HepG2 (cell line): ENCODE results near the gene IL17RC. TPM values are rescaled to one million over a fixed set of nuclear protein-coding genes. Genes with fewer than 3 reads are reported as not detected.

Experiments
- ATAC-seq: fragments of 200-7000 bp; cut with Tn5 transposase; 3 replicates; pipeline ENCODE4 v1.9.1; 2020; ENCODE audit warnings: mild to moderate bottlenecking, moderate library complexity
- BruUV-seq: library from RNA; stranded (reverse); fragments of 400-500 nt; replicated peaks from 2 replicates; lab custom pipeline; 2021; lab: Mats Ljungman, UMichigan
- CTCF ChIA-PET: fragments of 300-600 bp; formaldehyde crosslinking; extraction: SDS; loops from one replicate; lab custom pipeline; 2021; ENCODE audit warnings: low total read pairs, inconsistent platforms, low intra/inter-chr PET ratio; lab: Yijun Ruan, JAX
- POLR2A ChIA-PET: fragments of 350-600 bp; sonication (Branson Sonifier 250); formaldehyde crosslinking; loops from one replicate; lab custom pipeline; 2020; ENCODE audit warnings: antibody characterized with exemption, inconsistent platforms; lab: Yijun Ruan, JAX
- DNase-seq: peaks from one replicate; pipeline ENCODE4 v3.0.0-alpha.2; 2015; ENCODE audit warnings: low spot score
- FAIRE-seq: peaks from 3 replicates; lab custom pipeline; 2011; peaks lifted over from hg19 to GRCh38; lab: Jason Lieb, UNC
- H2AFZ ChIP-seq: one replicate; pipeline ENCODE4 v1.6.1; 2011; ENCODE audit warnings: low read length, inconsistent platforms
- H3K27ac ChIP-seq: fragments of 300-600 bp; 3 replicates; pipeline ENCODE4 v1.8.0; 2011; ENCODE audit warnings: mixed run types, mild to moderate bottlenecking, mixed read lengths, low read length, inconsistent platforms; ENCODE audit not compliant: insufficient read depth; ENCODE audit errors: extremely low read length
- H3K27me3 ChIP-seq, 2 experiments: fragments of 200-600 bp in 1 of 2; 2 replicates in 1 of 2; 3 replicates in 1 of 2; pipeline versions ENCODE4 v1.6.0 to v1.8.0; 2011; ENCODE audit warnings: low read length in 2 of 2, mild to moderate bottlenecking in 2 of 2, moderate library complexity in 2 of 2, inconsistent platforms in 1 of 2; ENCODE audit not compliant: insufficient read depth in 2 of 2, control insufficient read depth in 1 of 2
- H3K36me3 ChIP-seq, 2 experiments: fragments of 200-600 bp in 1 of 2; replicated peaks in 1 of 2; 2 replicates in 1 of 2; 3 replicates in 1 of 2; pipeline versions ENCODE4 v1.5.1 to v1.8.0; 2011; ENCODE audit warnings: low read length in 2 of 2, inconsistent platforms in 1 of 2; ENCODE audit not compliant: insufficient read depth in 2 of 2, control insufficient read depth in 1 of 2
- H3K4me1 ChIP-seq: 2 replicates; pipeline ENCODE4 v1.5.1; 2012; ENCODE audit warnings: low read length, inconsistent platforms; ENCODE audit not compliant: insufficient read depth
- H3K4me2 ChIP-seq: 2 replicates; pipeline ENCODE4 v1.6.0; 2011; ENCODE audit warnings: low read depth, low read length, inconsistent platforms
- H3K4me3 ChIP-seq, 3 experiments: fragments of 200-600 bp in 1 of 3; sonication (generic), shearing (Covaris generic) in 1 of 3; replicated peaks in 1 of 3; 2 replicates each; pipeline ENCODE4 v1.5.1; 2011 to 2016; ENCODE audit warnings: low read length in 3 of 3, inconsistent platforms in 2 of 3, low read depth in 2 of 3, mild to moderate bottlenecking in 2 of 3, control low read depth in 1 of 3, mixed read lengths in 1 of 3; ENCODE audit not compliant: insufficient read depth in 1 of 3
- H3K79me2 ChIP-seq: one replicate; pipeline ENCODE4 v1.6.1; 2011; ENCODE audit warnings: low read length, inconsistent platforms; ENCODE audit not compliant: insufficient read depth
- H3K9ac ChIP-seq: 2 replicates; pipeline ENCODE4 v1.6.0; 2011; ENCODE audit warnings: mild to moderate bottlenecking, low read depth, low read length, inconsistent platforms; ENCODE audit not compliant: insufficient read depth
- H3K9me3 ChIP-seq: 2 replicates; pipeline ENCODE4 v1.5.1; 2012; ENCODE audit warnings: mild to moderate bottlenecking, low read length
- H4K20me1 ChIP-seq: 2 replicates; pipeline ENCODE4 v1.6.0; 2011; ENCODE audit warnings: inconsistent platforms, mild to moderate bottlenecking, low read length, moderate library complexity; ENCODE audit not compliant: insufficient read depth
- ATRX ChIP-seq: sonication (generic); formaldehyde crosslinking; IDR thresholded peaks from 2 replicates; pipeline ENCODE4 v1.4.0; 2020; ENCODE audit warnings: missing genetic modification reagents, borderline replicate concordance
- ESRRA ChIP-seq: sonication (generic); formaldehyde crosslinking; IDR thresholded peaks from 2 replicates; pipeline ENCODE4 v1.5.1; 2020; ENCODE audit warnings: mild to moderate bottlenecking, low read depth, missing genetic modification reagents
- FOXO4 ChIP-seq: sonication (generic); formaldehyde crosslinking; conservative IDR thresholded peaks from 2 replicates; pipeline ENCODE4 v1.8.1; 2023; ENCODE audit warnings: missing genetic modification reagents
- HMG20B ChIP-seq: conservative IDR thresholded peaks from 2 replicates; pipeline ENCODE4 v1.6.1; 2016; ENCODE audit warnings: missing genetic modification reagents, missing compliant biosample characterization
- HMGXB4 ChIP-seq, 2 experiments: sonication (generic) in 1 of 2; formaldehyde crosslinking in 1 of 2; IDR thresholded peaks; 2 replicates each; pipeline versions ENCODE4 v1.4.0 to v1.6.1; 2018 to 2020; ENCODE audit warnings: missing genetic modification reagents in 2 of 2, borderline replicate concordance in 1 of 2, low read depth in 1 of 2, mild to moderate bottlenecking in 1 of 2, missing biosample characterization in 1 of 2
- MIXL1 ChIP-seq: IDR thresholded peaks from 2 replicates; pipeline ENCODE4 v1.6.1; 2016
- MXD4 ChIP-seq: IDR thresholded peaks from 2 replicates; pipeline ENCODE4 v1.6.1; 2016; ENCODE audit warnings: mild to moderate bottlenecking, missing biosample characterization, missing genetic modification reagents
- SKIL ChIP-seq: sonication (generic); formaldehyde crosslinking; IDR thresholded peaks from 2 replicates; pipeline ENCODE4 v1.8.0; 2022; ENCODE audit warnings: missing genetic modification reagents, mild to moderate bottlenecking, moderate library complexity, borderline replicate concordance
- SOX5 ChIP-seq: IDR thresholded peaks from 2 replicates; pipeline ENCODE4 v1.6.1; 2016; ENCODE audit warnings: borderline replicate concordance
- ZBTB20 ChIP-seq: sonication (generic); formaldehyde crosslinking; IDR thresholded peaks from 2 replicates; pipeline ENCODE4 v1.8.1; 2023; ENCODE audit warnings: missing genetic modification reagents, low read depth, mild to moderate bottlenecking, borderline replicate concordance
- ZNF343 ChIP-seq: sonication (generic); formaldehyde crosslinking; IDR thresholded peaks from 2 replicates; pipeline ENCODE4 v1.4.0; 2020; ENCODE audit warnings: mild to moderate bottlenecking, missing genetic modification reagents
- ZSCAN21 ChIP-seq: sonication (generic); formaldehyde crosslinking; IDR thresholded peaks from 2 replicates; pipeline ENCODE4 v1.8.0; 2022; ENCODE audit warnings: mild to moderate bottlenecking, missing genetic modification reagents, moderate library complexity, borderline replicate concordance
- WGBS: methylation state at CpG from one replicate; pipeline ENCODE4 v1.1.6; 2017; ENCODE audit warnings: low lambda C conversion rate; 5-methylcytosine and 5-hydroxymethylcytosine counted together
- in situ Hi-C: cut with HindIII; loops from 2 replicates; pipeline ENCODE4 v1.10.0; 2017; ENCODE audit warnings: low pct_unique_long_range_greater_than_20kb; ENCODE audit not compliant: extremely low pct_ligation_motif_present
- intact Hi-C: fragments of 100-400 bp; cut with micrococcal nuclease; formaldehyde crosslinking; loops from one replicate; pipeline ENCODE4 v1.10.0; 2022; ENCODE audit not compliant: unreplicated experiment
- polyA plus RNA-seq, 8 experiments: library from polyadenylated mRNA; depleted of rRNA in 3 of 8; stranded (reverse) in 7 of 8; unstranded in 1 of 8; fragments of >200 nt; fragmentation: Illumina TruSeq in 4 of 8; extraction: Trizol in 4 of 8; gene quantifications; 2 replicates each; pipeline versions ENCODE4 v1.2.1 to v1.2.3, GENCODE V29; 2011 to 2016; ENCODE audit warnings: low read depth in 4 of 8, missing spikeins in 1 of 8, mixed read lengths in 1 of 8; ENCODE audit not compliant: insufficient read depth in 1 of 8
- total RNA-seq, 5 experiments: library from RNA; depleted of rRNA; stranded (reverse); fragments of >200 nt; fragmentation: Illumina TruSeq; extraction: Trizol; gene quantifications; 2 replicates each; pipeline ENCODE4 v1.2.3, GENCODE V29; 2016; ENCODE audit warnings: low read depth in 1 of 5

The IL17RC gene
- total and polyA plus RNA-seq, 2 of the 13 experiments (the other 11 are each of a cell fraction or from before 2014, with no cell fraction given): 20.7 to 24.0 TPM

GRCh38 chr3:9934993-9935392, 18.1 kb downstream of the IL17RC start:
- Histone ChIP-seq H3K9ac (peak overlapping the region; percentile 85), H4K20me1 (no peaks in the 10 kb centered on the region), H3K4me3 (peak overlapping the region; percentile 70 to 82 (median 80); a peak in 5 of 6 replicates), H3K27ac (no peak overlapping the region), H3K27me3 (no peaks in the 10 kb centered on the region), H3K4me1 (peaks cover 48% of the 10 kb centered on the region), H3K4me2 (peak overlapping the region; percentile 86), H3K36me3 (peaks cover 0 to 18% of the 10 kb centered on the region in 2 experiments; a peak in 2 of 5 replicates), H3K9me3 (no peaks in the 10 kb centered on the region), H2AFZ (no peak overlapping the region), H3K79me2 (peaks cover 20% of the 10 kb centered on the region)
- TF ChIP-seq HMGXB4 (CRISPR knock-in tag; IDR thresholded peaks at IDR 0.05; ENCODE audit: borderline replicate concordance in 1 of 2, low read depth in 1 of 2): no peak
- no peak for TF ChIP-seq ZBTB20 (CRISPR knock-in tag)
- TF ChIP-seq ZSCAN21: no peak
- TF ChIP-seq ZNF343 (CRISPR knock-in tag): no peak
- TF ChIP-seq MIXL1 (CRISPR knock-in tag): no peak
- TF ChIP-seq ATRX (CRISPR knock-in tag): no peak
- TF ChIP-seq HMG20B (CRISPR knock-in tag): no peak
- TF ChIP-seq ESRRA (CRISPR knock-in tag): no peak
- no peak for TF ChIP-seq FOXO4 (CRISPR knock-in tag)
- no peak for TF ChIP-seq SOX5
- TF ChIP-seq MXD4 (CRISPR knock-in tag): no peak
- no peak for TF ChIP-seq SKIL (CRISPR knock-in tag)
- TSS peak; percentile 63 for BruUV-seq
- no peak for ATAC-seq
- no peak for DNase-seq
- WGBS: 39% methylated on average over 4 of the region's 4 CpGs
- intact Hi-C loops: loop anchor here (5.0 kb wide), 1 partner anchor 38 kb away; no protein-coding TSS in a partner anchor
- no peak for FAIRE-seq
- in situ Hi-C loops: no loop called here
- POLR2A ChIA-PET: interaction anchor here (1.1 to 7.6 kb wide), 5 partner anchors 12 to 90 kb away, joined by 3 to 124 read pairs (median 12); partner anchors contain the start of genes IL17RC and IL17RE
- CTCF ChIA-PET: interaction anchor here (3.1 kb wide), 1 partner anchor 11 kb away, joined by 14 read pairs; no protein-coding TSS in a partner anchor
